Prostate gland (tissue), 2 donors: ENCODE data around the gene NOVA1. TPM values are rescaled to one million over a fixed set of nuclear protein-coding genes. Genes with fewer than 3 reads are reported as not detected.
A peak's percentile ranks its signal among the peaks of the same experiment; 100 is the strongest.

ENCODE experiments used
- DNase-seq: peaks from one replicate; pipeline ENCODE4 v3.0.0-alpha.2; 2019; ENCODE audit warnings: low spot score
- H3K27ac ChIP-seq, 2 donors: fragments of 200-600 bp; sonication (generic); 2 replicates each; pipeline ENCODE4 v1.5.1; 2017 to 2019
- H3K27me3 ChIP-seq: fragments of 200-600 bp; sonication (generic); replicated peaks from 2 replicates; pipeline ENCODE4 v1.5.1; 2019; ENCODE audit not compliant: insufficient read depth
- H3K36me3 ChIP-seq, 2 donors: fragments of 200-600 bp; sonication (generic); 1 replicate in 1 of 2; 2 replicates in 1 of 2; pipeline versions ENCODE4 v1.5.1 to v1.8.1; 2017 to 2019
- H3K4me1 ChIP-seq: fragments of 200-600 bp; sonication (generic); replicated peaks from 2 replicates; pipeline ENCODE4 v1.5.1; 2019
- H3K4me3 ChIP-seq, 2 donors: fragments of 200-600 bp; sonication (generic); 2 replicates each; pipeline ENCODE4 v1.5.1; 2017 to 2019
- H3K9me3 ChIP-seq: fragments of 200-600 bp; sonication (generic); 2 replicates; pipeline ENCODE4 v1.5.1; 2017
- CTCF ChIP-seq, 4 experiments: fragments of 200-600 bp in 2 of 4; fragments of 450-650 bp in 2 of 4; sonication (generic) in 2 of 4; IDR thresholded peaks; 1 replicate in 3 of 4; 2 replicates in 1 of 4; pipeline ENCODE4 v1.5.1; 2016 to 2019; ENCODE audit warnings: antibody characterized with exemption in 4 of 4, mild to moderate bottlenecking in 2 of 4, moderate library complexity in 2 of 4
- POLR2A ChIP-seq: fragments of 450-650 bp; IDR thresholded peaks from one replicate; pipeline ENCODE4 v1.6.1; 2016; ENCODE audit warnings: antibody characterized with exemption, mild to moderate bottlenecking
- POLR2AphosphoS5 ChIP-seq: sonication (generic); formaldehyde crosslinking; IDR thresholded peaks from one replicate; pipeline ENCODE4 v1.6.1; 2017; ENCODE audit warnings: antibody characterized with exemption
- WGBS: methylation state at CpG from one replicate; pipeline ENCODE4 v1.1.5; 2018; 5-methylcytosine and 5-hydroxymethylcytosine counted together
- intact Hi-C: fragments of 100-400 bp; cut with DNase I; formaldehyde crosslinking; loops from one replicate; pipeline ENCODE4 v1.14.2; 2022
- total RNA-seq, 2 donors: library from RNA; depleted of rRNA; stranded (reverse); fragments of >200 nt; gene quantifications; one replicate each; pipeline ENCODE4 v1.1.0, GENCODE V29; 2016

NOVA1 gene
- total RNA-seq, 2 donors from 2014 or later = 1.8 to 8.1 TPM

- H3K4me1 ChIP-seq = peaks cover 11% of the 10 kb centered on the region
- no peaks in the 10 kb centered on the region for H3K36me3 ChIP-seq
- no peak for DNase-seq
- H3K9me3 ChIP-seq = no peaks in the 10 kb centered on the region
- H3K4me3 ChIP-seq = no peak overlapping the region
- peak overlapping the region in 1 of 2 donors; percentile 62 for H3K27ac ChIP-seq
- H3K27me3 ChIP-seq = no peaks in the 10 kb centered on the region
- intact Hi-C loops = no loop called here
- TF ChIP-seq CTCF (IDR thresholded peaks at IDR 0.05) (no peak), POLR2A (no peak), POLR2AphosphoS5 (no peak)
Measured at GRCh38 chr14:26414926-26415325, 182.9 kb downstream of the NOVA1 start.

GRCh38 chr14:26414103-26414502 lies 183.7 kb downstream of the NOVA1 start:
- Histone ChIP-seq H3K4me1 (peaks cover 11% of the 10 kb centered on the region), H3K9me3 (no peaks in the 10 kb centered on the region), H3K27ac (no peak overlapping the region), H3K27me3 (no peaks in the 10 kb centered on the region), H3K4me3 (no peak overlapping the region), H3K36me3 (no peaks in the 10 kb centered on the region)
- no peak for DNase-seq
- 78% methylated on average over 1 of the region's 1 CpG for WGBS
- TF ChIP-seq POLR2A = no peak
- TF ChIP-seq POLR2AphosphoS5 = no peak
- no peak for TF ChIP-seq CTCF (IDR thresholded peaks at IDR 0.05)
- intact Hi-C loops = no loop called here

GRCh38 chr14:26412421-26412820 lies 185.4 kb downstream of the NOVA1 start:
- no peak for TF ChIP-seq POLR2A
- no peak for TF ChIP-seq CTCF (IDR thresholded peaks at IDR 0.05)
- H3K27ac ChIP-seq = no peak overlapping the region
- H3K27me3 ChIP-seq = no peaks in the 10 kb centered on the region
- WGBS = 71% methylated on average over 3 of the region's 3 CpGs
- no peaks in the 10 kb centered on the region for H3K9me3 ChIP-seq
- DNase-seq = no peak
- H3K4me3 ChIP-seq = no peak overlapping the region
- no peaks in the 10 kb centered on the region for H3K36me3 ChIP-seq
- peaks cover 11% of the 10 kb centered on the region for H3K4me1 ChIP-seq
- intact Hi-C loops = no loop called here

GRCh38 chr14:26410189-26410685 lies 187.6 kb downstream of the NOVA1 start:
- Histone ChIP-seq H3K9me3 (no peaks in the 10 kb centered on the region), H3K4me3 (no peak overlapping the region), H3K27me3 (no peaks in the 10 kb centered on the region), H3K36me3 (no peaks in the 10 kb centered on the region), H3K4me1 (peaks cover 5% of the 10 kb centered on the region), H3K27ac (no peak overlapping the region)
- no peak for DNase-seq
- intact Hi-C loops = no loop called here
- TF ChIP-seq POLR2A (no peak), POLR2AphosphoS5 (no peak), CTCF (IDR thresholded peaks at IDR 0.05) (no peak)

GRCh38 chr14:26404927-26405326 lies 192.9 kb downstream of the NOVA1 start:
- no peak overlapping the region for H3K27ac ChIP-seq
- H3K4me1 ChIP-seq = no peaks in the 10 kb centered on the region
- WGBS = 77% methylated on average over 7 of the region's 7 CpGs
- H3K9me3 ChIP-seq = no peaks in the 10 kb centered on the region
- H3K4me3 ChIP-seq = no peak overlapping the region
- DNase-seq = no peak
- H3K36me3 ChIP-seq = no peaks in the 10 kb centered on the region
- TF ChIP-seq POLR2AphosphoS5 (no peak), POLR2A (no peak), CTCF (IDR thresholded peaks at IDR 0.05) (no peak)
- intact Hi-C loops = no loop called here
- H3K27me3 ChIP-seq = no peaks in the 10 kb centered on the region
